GM10266 (cell line): ENCODE data around the gene GPALPP1.

ENCODE experiments used
- DNase-seq: peaks from one replicate; pipeline ENCODE4 v3.0.0; 2012; ENCODE audit errors: extremely low spot score
- CTCF ChIP-seq: IDR thresholded peaks from 2 replicates; pipeline ENCODE4 v1.5.1; 2012; ENCODE audit warnings: mild to moderate bottlenecking, low read depth; ENCODE audit not compliant: control insufficient read depth, insufficient read depth; ENCODE audit errors: missing control alignments

GPALPP1 gene

GRCh38 chr13:45064889-45065288 lies 75.6 kb downstream of the GPALPP1 start:
- no peak for DNase-seq
- TF ChIP-seq CTCF: no peak

- no peak for TF ChIP-seq CTCF
- DNase-seq: no peak
These were observed 79.0 kb downstream of the GPALPP1 start for GRCh38 chr13:45068036-45069001.

- DNase-seq: no peak
- no peak for TF ChIP-seq CTCF
These were observed 84.5 kb downstream of the GPALPP1 start for GRCh38 chr13:45073809-45074208.

GRCh38 chr13:45074721-45075120 lies 85.4 kb downstream of the GPALPP1 start:
- TF ChIP-seq CTCF: no peak

GRCh38 chr13:45078003-45078402 lies 88.7 kb downstream of the GPALPP1 start:
- no peak for DNase-seq
- TF ChIP-seq CTCF: no peak

More at GRCh38 chr13:45074721-45075120, 85.4 kb downstream of the GPALPP1 start:
- DNase-seq: no peak
